SK-N-SH treated with all-trans-retinoic acid at 6 μM for 48 hours (cell line): ENCODE measurements around the gene ACOT6.

Experiments
- ATAC-seq: fragments of 200-7000 bp; cut with Tn5 transposase; 3 replicates; pipeline ENCODE4 v1.9.1; 2020; ENCODE audit warnings: mild to moderate bottlenecking, moderate library complexity
- ARNTL ChIP-seq: fragments of 450-650 bp; formaldehyde crosslinking; IDR thresholded peaks from 2 replicates; pipeline ENCODE4 v1.5.0; 2020; ENCODE audit warnings: low read depth, mild to moderate bottlenecking, moderate library complexity, borderline replicate concordance
- BACH2 ChIP-seq: fragments of 250-450 bp; sonication (Bioruptor Pico); IDR thresholded peaks from 2 replicates; pipeline ENCODE4 v1.9.0; 2021; ENCODE audit warnings: mild to moderate bottlenecking, borderline replicate concordance
- CREB5 ChIP-seq: fragments of 250-450 bp; sonication (Bioruptor Pico); IDR thresholded peaks from 2 replicates; pipeline ENCODE4 v1.5.1; 2020; ENCODE audit warnings: low read depth, mild to moderate bottlenecking, moderate library complexity
- CSDC2 ChIP-seq: fragments of 250-450 bp; sonication (Bioruptor Pico); IDR thresholded peaks from 2 replicates; pipeline ENCODE4 v1.5.0; 2020; ENCODE audit warnings: mild to moderate bottlenecking, moderate library complexity
- CSRNP3 ChIP-seq: fragments of 250-450 bp; sonication (Bioruptor Pico); IDR thresholded peaks from 2 replicates; pipeline ENCODE4 v1.5.1; 2021; ENCODE audit warnings: mild to moderate bottlenecking, moderate library complexity
- ESRRG ChIP-seq: fragments of 250-450 bp; sonication (Bioruptor Pico); IDR thresholded peaks from 2 replicates; pipeline ENCODE4 v1.6.1; 2021; ENCODE audit warnings: mild to moderate bottlenecking
- GLIS3 ChIP-seq: fragments of 250-450 bp; sonication (Bioruptor Pico); IDR thresholded peaks from 2 replicates; pipeline ENCODE4 v1.5.0; 2020; ENCODE audit warnings: mild to moderate bottlenecking, moderate library complexity
- OSR1 ChIP-seq: fragments of 250-450 bp; sonication (Bioruptor Pico); IDR thresholded peaks from 2 replicates; pipeline ENCODE4 v1.8.0; 2022; ENCODE audit warnings: moderate library complexity, mild to moderate bottlenecking, inconsistent platforms
- PATZ1 ChIP-seq: fragments of 250-450 bp; sonication (Bioruptor Pico); IDR thresholded peaks from 2 replicates; pipeline ENCODE4 v1.8.0; 2020; ENCODE audit warnings: mild to moderate bottlenecking, moderate library complexity, borderline replicate concordance
- POU6F1 ChIP-seq: fragments of 250-450 bp; sonication (Bioruptor Pico); IDR thresholded peaks from 2 replicates; pipeline ENCODE4 v1.8.0; 2021; ENCODE audit warnings: low read depth, mild to moderate bottlenecking, moderate library complexity, borderline replicate concordance
- PPARA ChIP-seq: fragments of 250-450 bp; sonication (Bioruptor Pico); IDR thresholded peaks from 2 replicates; pipeline ENCODE4 v1.5.0; 2020; ENCODE audit warnings: mild to moderate bottlenecking, borderline replicate concordance
- RARB ChIP-seq: fragments of 250-450 bp; sonication (Bioruptor Pico); IDR thresholded peaks from 2 replicates; pipeline ENCODE4 v1.8.0; 2021; ENCODE audit warnings: mild to moderate bottlenecking, moderate library complexity
- SNAI2 ChIP-seq: fragments of 250-450 bp; sonication (Bioruptor Pico); IDR thresholded peaks from 2 replicates; pipeline ENCODE4 v1.5.0; 2020; ENCODE audit warnings: mild to moderate bottlenecking, moderate library complexity
- TCF4 ChIP-seq: fragments of 250-450 bp; sonication (Bioruptor Pico); IDR thresholded peaks from 2 replicates; pipeline ENCODE4 v1.8.0; 2021; ENCODE audit warnings: mild to moderate bottlenecking, moderate library complexity, borderline replicate concordance
- TOX ChIP-seq: fragments of 250-450 bp; sonication (Bioruptor Pico); IDR thresholded peaks from 2 replicates; pipeline ENCODE4 v1.8.0; 2021; ENCODE audit warnings: mild to moderate bottlenecking, moderate library complexity, borderline replicate concordance
- TSHZ2 ChIP-seq: fragments of 250-450 bp; sonication (Bioruptor Pico); IDR thresholded peaks from 2 replicates; pipeline ENCODE4 v1.5.0; 2020; ENCODE audit warnings: mild to moderate bottlenecking, moderate library complexity
- ZC3H10 ChIP-seq: fragments of 250-450 bp; sonication (Bioruptor Pico); IDR thresholded peaks from 2 replicates; pipeline ENCODE4 v1.5.1; 2021; ENCODE audit warnings: mild to moderate bottlenecking, moderate library complexity
- ZFP3 ChIP-seq: fragments of 250-450 bp; sonication (Bioruptor Pico); IDR thresholded peaks from 2 replicates; pipeline ENCODE4 v1.5.0; 2020; ENCODE audit warnings: mild to moderate bottlenecking, moderate library complexity
- ZFP30 ChIP-seq: fragments of 450-650 bp; formaldehyde crosslinking; IDR thresholded peaks from 2 replicates; pipeline ENCODE4 v1.5.0; 2022; ENCODE audit warnings: mild to moderate bottlenecking, moderate library complexity
- ZNF565 ChIP-seq: fragments of 450-650 bp; formaldehyde crosslinking; conservative IDR thresholded peaks from 2 replicates; pipeline ENCODE4 v1.5.0; 2020; ENCODE audit warnings: low read depth, mild to moderate bottlenecking, moderate library complexity
- ZNF70 ChIP-seq: fragments of 450-650 bp; formaldehyde crosslinking; IDR thresholded peaks from 2 replicates; pipeline ENCODE4 v1.5.0; 2020; ENCODE audit warnings: mild to moderate bottlenecking, moderate library complexity
- ZNF8 ChIP-seq: fragments of 450-650 bp; formaldehyde crosslinking; IDR thresholded peaks from 2 replicates; pipeline ENCODE4 v1.5.0; 2020; ENCODE audit warnings: mild to moderate bottlenecking, moderate library complexity

Gene ACOT6

GRCh38 chr14:73623504-73624054, 11.3 kb downstream of the ACOT6 start:
- ATAC-seq: no peak
- TF ChIP-seq ZFP30 (CRISPR knock-in tag) (no peak), OSR1 (CRISPR knock-in tag) (no peak), PATZ1 (CRISPR knock-in tag) (no peak), TOX (CRISPR knock-in tag) (no peak), CSDC2 (CRISPR knock-in tag) (no peak), GLIS3 (CRISPR knock-in tag) (no peak), CREB5 (CRISPR knock-in tag) (no peak), CSRNP3 (CRISPR knock-in tag) (no peak), RARB (CRISPR knock-in tag) (no peak), PPARA (no peak), TCF4 (CRISPR knock-in tag) (no peak), POU6F1 (CRISPR knock-in tag) (no peak), ARNTL (CRISPR knock-in tag) (no peak), ESRRG (CRISPR knock-in tag) (no peak), ZNF565 (CRISPR knock-in tag) (no peak), ZC3H10 (CRISPR knock-in tag) (no peak), ZNF8 (CRISPR knock-in tag) (no peak), ZNF70 (CRISPR knock-in tag) (no peak), ZFP3 (CRISPR knock-in tag) (no peak)
- TF ChIP-seq, all 23 proteins: peak for 0

- ATAC-seq: no peak
- TF ChIP-seq ZNF565 (CRISPR knock-in tag) (no peak), BACH2 (CRISPR knock-in tag) (no peak), GLIS3 (CRISPR knock-in tag) (no peak), CSRNP3 (CRISPR knock-in tag) (no peak), SNAI2 (CRISPR knock-in tag) (no peak), ESRRG (CRISPR knock-in tag) (no peak), ARNTL (CRISPR knock-in tag) (no peak), ZFP3 (CRISPR knock-in tag) (no peak)
These were observed 13.4 kb downstream of the ACOT6 start for GRCh38 chr14:73625706-73626105.

- no peak for ATAC-seq
- TF ChIP-seq ZNF565 (CRISPR knock-in tag) (no peak), ARNTL (CRISPR knock-in tag) (no peak), CSDC2 (CRISPR knock-in tag) (no peak), PATZ1 (CRISPR knock-in tag) (no peak), TCF4 (CRISPR knock-in tag) (no peak), CREB5 (CRISPR knock-in tag) (no peak), SNAI2 (CRISPR knock-in tag) (no peak), ZFP3 (CRISPR knock-in tag) (no peak), PPARA (no peak), ESRRG (CRISPR knock-in tag) (no peak), ZFP30 (CRISPR knock-in tag) (no peak), OSR1 (CRISPR knock-in tag) (no peak), TSHZ2 (CRISPR knock-in tag) (no peak), RARB (CRISPR knock-in tag) (no peak), GLIS3 (CRISPR knock-in tag) (no peak)
These were observed 14.8 kb downstream of the ACOT6 start for GRCh38 chr14:73627151-73627558.
